ENCODE measurements around the gene GRIK4. TPM values are rescaled to one million over a fixed set of nuclear protein-coding genes. Genes with fewer than 3 reads are reported as not detected.

The GRIK4 gene
- total and polyA plus RNA-seq, 8 donors: 0.06 to 0.31 TPM; not detected in 6

GRCh38 chr11:120827198-120827597, 315.6 kb downstream of the GRIK4 start:
- H3K27me3 ChIP-seq: peaks cover 0 to 38% (median 0%) of the 10 kb centered on the region in 3 donors
- no peaks in the 10 kb centered on the region for H3K36me3 ChIP-seq
- TF ChIP-seq EP300 (IDR thresholded peaks at IDR 0.05) (no peak), POLR2AphosphoS5 (IDR thresholded peaks at IDR 0.05) (no peak), POLR2A (IDR thresholded peaks at IDR 0.05) (no peak), CTCF (IDR thresholded peaks at IDR 0.05) (no peak)
- no peak overlapping the region for H3K4me3 ChIP-seq
- H3K9me3 ChIP-seq: no peaks in the 10 kb centered on the region
- no peak overlapping the region for H3K27ac ChIP-seq
- WGBS, 5 donors: 68 to 79% (median 71%) methylated on average over 7 of the region's 7 CpGs
- peak in 1 of 2 donors; percentile 35 for DNase-seq
- H3K4me1 ChIP-seq: no peaks in the 10 kb centered on the region
- intact Hi-C loops (cut with DNase I; ENCODE audit: low total_unique reads): no loop called here

GRCh38 chr11:120827820-120828219, 316.3 kb downstream of the GRIK4 start:
- Histone ChIP-seq H3K9me3 (no peaks in the 10 kb centered on the region), H3K27me3 (peaks cover 0 to 44% (median 0%) of the 10 kb centered on the region in 3 donors), H3K36me3 (no peaks in the 10 kb centered on the region), H3K27ac (no peak overlapping the region), H3K4me1 (no peaks in the 10 kb centered on the region), H3K4me3 (no peak overlapping the region)
- intact Hi-C loops (cut with DNase I; ENCODE audit: low total_unique reads): no loop called here
- WGBS, 5 donors: 66 to 91% (median 86%) methylated on average over 3 of the region's 3 CpGs
- no peak for DNase-seq
- TF ChIP-seq POLR2A (IDR thresholded peaks at IDR 0.05): no peak
- TF ChIP-seq EP300 (IDR thresholded peaks at IDR 0.05): no peak
- no peak for TF ChIP-seq CTCF (IDR thresholded peaks at IDR 0.05)
- TF ChIP-seq POLR2AphosphoS5 (IDR thresholded peaks at IDR 0.05): no peak

- WGBS, 5 donors: 43 to 52% (median 47%) methylated on average over 5 of the region's 5 CpGs
- no peaks in the 10 kb centered on the region for H3K9me3 ChIP-seq
- H3K4me1 ChIP-seq: no peaks in the 10 kb centered on the region
- intact Hi-C loops (cut with DNase I; ENCODE audit: low total_unique reads): no loop called here
- no peak for DNase-seq
- peaks cover 0 to 53% (median 0%) of the 10 kb centered on the region in 3 donors for H3K27me3 ChIP-seq
- TF ChIP-seq POLR2A (IDR thresholded peaks at IDR 0.05) (no peak), EP300 (IDR thresholded peaks at IDR 0.05) (no peak), POLR2AphosphoS5 (IDR thresholded peaks at IDR 0.05) (no peak), CTCF (IDR thresholded peaks at IDR 0.05) (no peak)
- no peaks in the 10 kb centered on the region for H3K36me3 ChIP-seq
- no peak overlapping the region for H3K27ac ChIP-seq
- H3K4me3 ChIP-seq: no peak overlapping the region
Observed at GRCh38 chr11:120828847-120829246, 317.3 kb downstream of the GRIK4 start.

GRCh38 chr11:120830085-120830620, 318.6 kb downstream of the GRIK4 start:
- Histone ChIP-seq H3K4me3 (no peak overlapping the region), H3K27me3 (peaks cover 0 to 63% (median 4%) of the 10 kb centered on the region in 3 donors), H3K27ac (no peak overlapping the region), H3K9me3 (no peaks in the 10 kb centered on the region), H3K4me1 (no peaks in the 10 kb centered on the region), H3K36me3 (no peaks in the 10 kb centered on the region)
- intact Hi-C loops (cut with DNase I; ENCODE audit: low total_unique reads): no loop called here
- DNase-seq: no peak
- TF ChIP-seq POLR2AphosphoS5 (IDR thresholded peaks at IDR 0.05) (no peak), CTCF (IDR thresholded peaks at IDR 0.05) (no peak), EP300 (IDR thresholded peaks at IDR 0.05) (no peak), POLR2A (IDR thresholded peaks at IDR 0.05) (no peak)
- 47 to 69% (median 59%) methylated on average over 9 of the region's 9 CpGs for WGBS, 5 donors
